Endodermal cell (in vitro differentiated cells): ENCODE results near the gene CEP135. TPM values are rescaled to one million over a fixed set of nuclear protein-coding genes. Genes with fewer than 3 reads are reported as not detected.

Experiments
- DNase-seq: peaks from one replicate; pipeline ENCODE4 v3.0.0-alpha.2; 2017
- H3K27ac ChIP-seq: 2 replicates; pipeline ENCODE4 v1.5.1; 2013; ENCODE audit warnings: mild to moderate bottlenecking, low read depth, low read length, moderate library complexity
- H3K27me3 ChIP-seq: 2 replicates; pipeline ENCODE4 v1.6.1; 2013; ENCODE audit warnings: mild to moderate bottlenecking, low read length, moderate library complexity; ENCODE audit not compliant: insufficient read depth, control insufficient read depth, poor library complexity, severe bottlenecking
- H3K36me3 ChIP-seq: 2 replicates; pipeline ENCODE4 v1.7.0; 2013; ENCODE audit warnings: mild to moderate bottlenecking, low read length, moderate library complexity; ENCODE audit not compliant: control insufficient read depth, insufficient read depth
- H3K4me1 ChIP-seq: one replicate; pipeline ENCODE4 v1.7.0; 2013; ENCODE audit warnings: low read length; ENCODE audit not compliant: control insufficient read depth, insufficient read depth
- H3K4me3 ChIP-seq: 2 replicates; pipeline ENCODE4 v1.5.1; 2013; ENCODE audit warnings: mild to moderate bottlenecking, low read length, moderate library complexity
- H3K9ac ChIP-seq: 2 replicates; pipeline ENCODE4 v1.6.1; 2013; ENCODE audit warnings: mild to moderate bottlenecking, low read length, moderate library complexity; ENCODE audit not compliant: poor library complexity, severe bottlenecking; ENCODE audit errors: extremely low read depth
- H3K9me3 ChIP-seq: 2 replicates; pipeline ENCODE4 v1.6.1; 2013; ENCODE audit warnings: mild to moderate bottlenecking, low read length, moderate library complexity; ENCODE audit not compliant: control insufficient read depth
- H3K27ac Mint-ChIP-seq: 2 replicates; pipeline ENCODE4 v1.8.0; 2020; ENCODE audit warnings: mixed read lengths
- H3K27me3 Mint-ChIP-seq: 2 replicates; pipeline ENCODE4 v1.8.0; 2021; ENCODE audit warnings: mild to moderate bottlenecking, mixed read lengths; ENCODE audit not compliant: insufficient read depth
- H3K36me3 Mint-ChIP-seq: 2 replicates; pipeline ENCODE4 v1.8.0; 2020; ENCODE audit warnings: low read depth, mixed read lengths
- H3K4me1 Mint-ChIP-seq: 2 replicates; pipeline ENCODE4 v1.8.0; 2020; ENCODE audit warnings: mixed read lengths
- H3K4me3 Mint-ChIP-seq: 2 replicates; pipeline ENCODE4 v1.8.0; 2020; ENCODE audit warnings: mild to moderate bottlenecking, moderate library complexity, mixed read lengths
- H3K9me3 Mint-ChIP-seq: 2 replicates; pipeline ENCODE4 v1.8.0; 2020; ENCODE audit warnings: mild to moderate bottlenecking, mixed read lengths
- CTCF ChIP-seq: fragments of 200-600 bp; sonication (generic); conservative IDR thresholded peaks from 2 replicates; pipeline ENCODE4 v1.5.0; 2021; ENCODE audit warnings: antibody characterized with exemption, mild to moderate bottlenecking
- WGBS, 2 experiments: methylation state at CpG; one replicate each; pipeline versions ENCODE4 v1.1.5 to v1.1.7; 2013; ENCODE audit warnings: missing lambda C conversion rate in 2 of 2, mixed read lengths in 1 of 2; ENCODE audit not compliant: insufficient coverage in 1 of 2, insufficient read length in 1 of 2; 5-methylcytosine and 5-hydroxymethylcytosine counted together
- total RNA-seq, 2 donors: library from RNA; stranded (reverse); fragmentation: NEBNext Ultra II Directional in 1 of 2; extraction: Animal tissue kit (Norgen Biotek cat#: 25700) in 1 of 2; gene quantifications; 2 replicates in 1 of 2; 3 replicates in 1 of 2; pipeline ENCODE4 v1.2.1, GENCODE V29; 2021

Gene CEP135
- total RNA-seq, 2 donors from 2014 or later, result 28.0 to 37.4 TPM

- H3K4me3 ChIP-seq, result peak overlapping the region; percentile 91
- WGBS, 2 experiments, result 5% methylated on average over 3 of the region's 3 CpGs; no CpG with 5 or more reads in 1 of the 2 experiments
- DNase-seq, result no peak
- Mint-ChIP-seq H3K27ac (peak overlapping the region; percentile 93), H3K9me3 (no peaks in the 10 kb centered on the region), H3K27me3 (no peaks in the 10 kb centered on the region), H3K36me3 (peaks cover 32% of the 10 kb centered on the region), H3K4me3 (peak overlapping the region; percentile 83), H3K4me1 (peaks cover 30% of the 10 kb centered on the region)
- peaks cover 8% of the 10 kb centered on the region for H3K9me3 ChIP-seq
- peak overlapping the region; percentile 69 for H3K9ac ChIP-seq
- peak overlapping the region; percentile 93 for H3K27ac ChIP-seq
- peaks cover 24% of the 10 kb centered on the region for H3K36me3 ChIP-seq
- peaks cover 4% of the 10 kb centered on the region for H3K4me1 ChIP-seq
- H3K27me3 ChIP-seq, result no peaks in the 10 kb centered on the region
- TF ChIP-seq CTCF, result no peak
These were observed 697 bp downstream of the CEP135 start for GRCh38 chr4:55949482-55949802.

DNA sequence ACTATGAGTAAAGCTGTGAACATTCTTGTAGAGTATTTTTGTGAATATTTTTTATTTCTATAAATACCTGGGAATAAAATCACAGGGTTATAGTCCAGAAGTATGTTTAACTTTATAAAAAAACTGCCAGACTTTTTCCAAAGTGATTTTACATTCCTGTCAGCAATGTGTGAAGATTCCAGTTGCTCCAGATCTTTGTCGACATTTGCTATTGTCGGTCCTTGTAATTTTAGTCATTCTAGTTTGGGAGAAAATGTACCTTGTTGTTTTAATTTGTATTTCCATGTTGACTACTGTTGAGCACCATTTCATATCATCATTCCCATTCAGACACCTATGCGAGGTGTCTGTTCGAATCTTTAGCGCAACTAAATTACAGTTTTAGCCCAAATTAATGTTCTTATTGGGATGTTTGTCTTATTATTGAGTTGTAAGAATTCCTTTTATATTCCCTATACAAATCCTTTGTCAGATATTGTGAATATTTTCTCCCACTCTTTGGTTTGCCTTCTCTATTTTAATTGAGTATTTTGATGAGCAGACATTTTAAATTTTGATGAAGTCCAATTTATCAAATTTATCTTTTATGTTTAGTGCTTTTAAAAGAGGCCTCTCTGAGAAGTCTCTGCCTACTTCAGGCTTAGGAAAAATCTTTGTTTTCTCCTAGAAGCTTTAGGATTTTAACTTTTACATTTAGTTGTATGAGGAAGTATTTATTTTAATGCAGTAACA, 2.6 kb downstream of the CEP135 start:
- Histone ChIP-seq H3K4me1 (peaks cover 4% of the 10 kb centered on the region), H3K36me3 (peaks cover 33% of the 10 kb centered on the region), H3K27me3 (no peaks in the 10 kb centered on the region), H3K9me3 (peaks cover 8% of the 10 kb centered on the region), H3K9ac (no peak overlapping the region), H3K27ac (no peak overlapping the region), H3K4me3 (peak overlapping the region; percentile 5)
- Mint-ChIP-seq H3K36me3 (peaks cover 46% of the 10 kb centered on the region), H3K27me3 (no peaks in the 10 kb centered on the region), H3K4me3 (no peak overlapping the region), H3K9me3 (no peaks in the 10 kb centered on the region), H3K4me1 (peaks cover 26% of the 10 kb centered on the region), H3K27ac (no peak overlapping the region)
- no peak for DNase-seq
- TF ChIP-seq CTCF, result no peak
- WGBS, 2 experiments, result 97% methylated on average over 5 of the region's 5 CpGs; no CpG with 5 or more reads in 1 of the 2 experiments

DNA sequence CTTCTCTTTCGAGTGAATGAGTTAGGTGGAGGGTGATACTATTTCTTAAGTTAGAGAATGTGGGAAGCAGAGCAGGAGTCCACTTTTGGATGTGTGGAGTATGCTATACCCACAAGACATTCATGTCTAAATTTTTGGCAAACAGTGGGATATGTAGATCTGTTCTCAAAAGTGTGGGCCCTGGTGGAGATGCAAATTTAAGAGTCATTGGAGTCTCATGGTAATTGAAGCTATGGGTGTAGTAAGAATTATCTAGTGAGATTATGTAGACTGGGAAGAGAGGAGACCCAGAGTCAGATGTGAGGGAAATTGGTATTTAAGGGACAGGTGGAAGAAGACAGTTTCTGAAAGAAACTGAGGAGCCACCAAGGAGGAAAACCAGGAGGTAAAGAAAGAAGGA, 7.0 kb downstream of the CEP135 start:
- 86 to 94% methylated on average over 1 of the region's 1 CpG for WGBS, 2 experiments

More for the DNA sequence above, 7.0 kb downstream of the CEP135 start:
- no peak for TF ChIP-seq CTCF
- Mint-ChIP-seq H3K27ac (no peak overlapping the region), H3K4me3 (no peak overlapping the region), H3K27me3 (no peaks in the 10 kb centered on the region), H3K4me1 (peaks cover 6% of the 10 kb centered on the region), H3K36me3 (peaks cover 82% of the 10 kb centered on the region), H3K9me3 (no peaks in the 10 kb centered on the region)
- Histone ChIP-seq H3K27me3 (no peaks in the 10 kb centered on the region), H3K9ac (no peak overlapping the region), H3K36me3 (peaks cover 72% of the 10 kb centered on the region), H3K9me3 (peaks cover 8% of the 10 kb centered on the region), H3K27ac (no peak overlapping the region), H3K4me3 (no peak overlapping the region), H3K4me1 (no peaks in the 10 kb centered on the region)
- no peak for DNase-seq
